Activated CD8-positive, alpha-beta memory T cell treated with anti-CD3 and anti-CD28 coated beads, Interleukin-2, amount 50 U/mL, for 48 hours (primary cell): ENCODE measurements around the gene ZNF526.

Source experiments
- DNase-seq: peaks from one replicate; pipeline ENCODE4 v3.0.0-alpha.2; 2020

ZNF526 gene

GRCh38 chr19:42268142-42268703 lies 48.1 kb downstream of the ZNF526 start:
- peak; percentile 96 for DNase-seq

- DNase-seq = peak; percentile 99
Observed at GRCh38 chr19:42268704-42269477, 48.8 kb downstream of the ZNF526 start, which contains the start of gene CIC. Gene CIC (plus strand): TSS chr19:42269252. CDS start chr19:42271784, 2,532 bp downstream.

GRCh38 chr19:42269478-42270345 lies 49.6 kb downstream of the ZNF526 start:
- DNase-seq = no peak

GRCh38 chr19:42270346-42271044 lies 50.4 kb downstream of the ZNF526 start:
- DNase-seq = peak; percentile 82

GRCh38 chr19:42271045-42271419 lies 50.9 kb downstream of the ZNF526 start:
- DNase-seq = no peak

GRCh38 chr19:42271861-42272534 lies 51.9 kb downstream of the ZNF526 start:
- DNase-seq = no peak

GRCh38 chr19:42272535-42272897 lies 52.4 kb downstream of the ZNF526 start:
- DNase-seq = no peak

GRCh38 chr19:42272989-42273406 lies 52.9 kb downstream of the ZNF526 start:
- no peak for DNase-seq

GRCh38 chr19:42273407-42274064 lies 53.4 kb downstream of the ZNF526 start:
- no peak for DNase-seq

GRCh38 chr19:42274065-42274682 lies 54.1 kb downstream of the ZNF526 start:
- DNase-seq = no peak

- DNase-seq = no peak
Observed at GRCh38 chr19:42275103-42275502, 55.0 kb downstream of the ZNF526 start.

- no peak for DNase-seq
Observed at GRCh38 chr19:42275517-42275916, 55.4 kb downstream of the ZNF526 start.

GRCh38 chr19:42276284-42276683 lies 56.2 kb downstream of the ZNF526 start:
- no peak for DNase-seq

- no peak for DNase-seq
Observed at GRCh38 chr19:42276821-42277220, 56.7 kb downstream of the ZNF526 start.
